ENCODE results near the gene CYP1A2.

GRCh38 chr15:74762791-74763150, 14.1 kb downstream of the CYP1A2 start:
- TF ChIP-seq CTCF (IDR thresholded peaks at IDR 0.05; ENCODE audit: low read depth, low read length) (no peak), MYC (IDR thresholded peaks at IDR 0.05; ENCODE audit: low read depth, low read length) (no peak), POLR2A (IDR thresholded peaks at IDR 0.05; ENCODE audit: extremely low read depth, insufficient read length) (no peak), MAX (IDR thresholded peaks at IDR 0.05; ENCODE audit: low read depth, low read length) (no peak)

All from NB4 (cell line).